ENCODE data around the gene TEKT3. TPM values are rescaled to one million over a fixed set of nuclear protein-coding genes. Genes with fewer than 3 reads are reported as not detected.

TEKT3 gene
- total RNA-seq, 1 experiment from 2014 or later: not detected

DNA sequence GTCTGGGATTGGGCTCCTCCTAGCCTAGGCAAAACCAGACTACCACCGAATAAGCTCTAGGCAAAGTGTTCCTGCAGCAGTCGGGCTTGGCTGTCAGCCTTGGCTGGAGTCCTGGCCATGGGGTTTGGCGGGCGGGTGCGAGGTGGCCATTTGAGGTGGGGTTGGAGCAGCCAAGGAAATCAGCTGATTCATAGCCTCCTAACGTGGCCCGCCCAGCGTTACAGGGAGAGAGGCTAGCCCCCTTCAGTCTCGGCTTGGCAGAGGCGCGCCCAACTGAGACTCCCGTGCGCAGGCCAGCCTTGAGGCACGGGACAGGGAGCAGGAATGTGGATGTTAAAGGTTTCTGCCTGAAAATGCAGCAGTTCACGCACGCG is 78.2 kb downstream of the TEKT3 start:
- no peaks in the 10 kb centered on the region; the same call in 1 of the 2 replicates for H3K36me3 ChIP-seq
- H3K4me3 ChIP-seq: peak overlapping the region; percentile 55
- DNase-seq: peak; percentile 42
- no peaks in the 10 kb centered on the region for H3K9me3 ChIP-seq
- no peaks in the 10 kb centered on the region for H3K27me3 ChIP-seq

DNA sequence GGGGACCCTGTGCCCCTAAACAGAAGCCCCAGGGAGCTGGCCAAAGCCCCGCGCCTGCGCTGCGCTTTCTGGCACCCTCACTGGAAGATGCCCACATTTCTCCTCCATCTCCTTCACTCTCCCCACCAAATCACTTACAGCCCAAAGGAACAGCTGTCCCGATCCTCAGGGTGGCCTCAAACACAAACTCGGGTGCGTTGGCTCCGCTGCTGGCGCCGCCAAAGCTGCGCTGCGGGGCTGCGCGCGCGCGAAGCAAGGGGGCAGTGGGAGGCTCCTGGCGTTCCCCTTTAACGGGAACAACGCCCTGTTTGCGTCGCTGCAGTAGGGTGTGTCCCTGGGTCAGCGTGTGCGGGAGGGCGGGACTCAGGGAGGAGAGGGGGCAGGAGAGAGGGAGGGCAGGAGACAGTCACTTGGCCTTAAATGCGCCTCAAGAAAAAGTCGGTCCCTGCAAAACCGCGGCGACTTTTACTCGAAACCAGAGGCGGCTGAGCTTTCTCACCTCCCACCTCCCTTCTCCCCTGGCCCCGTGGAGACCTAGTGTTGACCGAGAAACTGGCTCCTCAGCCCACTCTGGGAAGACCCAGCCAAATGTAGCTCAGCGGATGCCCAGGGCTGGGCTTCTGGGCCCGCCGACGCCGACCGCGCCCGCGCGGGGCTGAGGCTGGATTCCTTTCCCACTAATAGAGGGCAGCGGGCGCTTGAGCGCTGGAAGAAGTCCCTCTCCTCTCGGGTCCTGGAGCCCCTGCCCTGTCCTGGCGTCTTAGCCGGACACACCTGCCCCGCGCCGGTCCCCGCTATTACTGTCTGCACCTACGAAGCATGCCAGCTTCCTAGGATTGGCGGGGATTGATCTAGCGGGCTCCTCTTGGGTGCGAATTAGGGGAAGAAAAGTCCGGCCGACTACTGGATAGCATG is 78.8 kb downstream of the TEKT3 start:
- H3K4me3 ChIP-seq: peak overlapping the region; percentile 55
- H3K27me3 ChIP-seq: no peaks in the 10 kb centered on the region
- DNase-seq: peak; percentile 79
- no peaks in the 10 kb centered on the region for H3K9me3 ChIP-seq
- no peaks in the 10 kb centered on the region; the same call in 1 of the 2 replicates for H3K36me3 ChIP-seq

DNA sequence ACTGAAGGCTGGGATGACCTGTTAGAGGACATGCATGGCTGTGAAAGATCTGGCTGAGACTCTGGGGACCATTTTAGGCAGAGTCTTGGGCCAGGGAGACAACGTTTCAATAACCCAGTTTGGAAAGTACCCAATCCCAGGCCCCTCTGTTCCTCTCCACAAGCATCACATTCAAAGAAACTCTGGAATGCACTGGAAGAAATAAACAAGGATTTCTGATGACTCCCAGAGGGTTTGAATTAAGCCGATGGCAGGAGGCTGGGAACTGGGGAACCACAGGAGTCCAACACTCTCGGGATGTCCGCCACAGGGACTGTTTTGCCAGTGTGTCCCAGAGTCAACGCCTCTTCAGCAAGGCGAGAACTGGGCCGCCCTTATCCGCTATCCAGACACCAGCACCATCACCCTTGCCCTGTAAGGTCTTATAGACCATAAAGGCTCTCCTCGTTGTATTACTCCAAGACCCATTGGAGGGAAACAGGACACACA is 79.6 kb downstream of the TEKT3 start:
- peak overlapping the region; percentile 55 for H3K4me3 ChIP-seq
- H3K36me3 ChIP-seq: no peaks in the 10 kb centered on the region; the same call in 1 of the 2 replicates
- H3K9me3 ChIP-seq: no peaks in the 10 kb centered on the region
- DNase-seq: no peak
- no peaks in the 10 kb centered on the region for H3K27me3 ChIP-seq

DNA sequence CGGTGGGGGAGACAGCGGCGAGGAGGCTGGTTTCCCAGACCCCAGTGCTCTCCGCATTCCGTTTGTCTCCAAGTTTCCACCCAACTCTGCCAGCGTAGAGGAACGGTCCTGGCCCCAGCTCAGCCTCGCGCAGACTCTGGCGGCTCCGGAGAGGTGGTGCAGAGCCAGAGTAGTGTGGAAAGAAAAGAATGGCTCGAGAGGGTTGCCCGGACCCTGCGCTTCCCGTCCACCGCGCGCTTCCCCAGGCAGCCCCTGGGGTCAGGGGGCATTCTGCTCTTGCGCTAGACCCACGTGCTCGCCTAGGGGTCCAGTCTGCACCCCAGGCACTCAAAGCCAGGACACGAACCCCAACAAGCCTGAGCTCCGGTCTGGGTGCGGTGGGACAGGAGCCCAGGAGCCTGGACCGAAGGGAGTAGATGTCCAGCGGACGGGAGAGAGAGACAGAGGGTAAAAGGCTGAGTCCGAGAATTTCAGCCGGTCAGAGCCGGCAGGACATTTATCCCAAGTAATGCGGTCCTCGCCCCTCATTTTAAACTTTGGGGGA is 80.1 kb downstream of the TEKT3 start:
- Histone ChIP-seq H3K4me3 (peak overlapping the region; percentile 55), H3K27me3 (no peaks in the 10 kb centered on the region), H3K36me3 (no peaks in the 10 kb centered on the region; the same call in 1 of the 2 replicates), H3K9me3 (no peaks in the 10 kb centered on the region)
- DNase-seq: peak; percentile 64

DNA sequence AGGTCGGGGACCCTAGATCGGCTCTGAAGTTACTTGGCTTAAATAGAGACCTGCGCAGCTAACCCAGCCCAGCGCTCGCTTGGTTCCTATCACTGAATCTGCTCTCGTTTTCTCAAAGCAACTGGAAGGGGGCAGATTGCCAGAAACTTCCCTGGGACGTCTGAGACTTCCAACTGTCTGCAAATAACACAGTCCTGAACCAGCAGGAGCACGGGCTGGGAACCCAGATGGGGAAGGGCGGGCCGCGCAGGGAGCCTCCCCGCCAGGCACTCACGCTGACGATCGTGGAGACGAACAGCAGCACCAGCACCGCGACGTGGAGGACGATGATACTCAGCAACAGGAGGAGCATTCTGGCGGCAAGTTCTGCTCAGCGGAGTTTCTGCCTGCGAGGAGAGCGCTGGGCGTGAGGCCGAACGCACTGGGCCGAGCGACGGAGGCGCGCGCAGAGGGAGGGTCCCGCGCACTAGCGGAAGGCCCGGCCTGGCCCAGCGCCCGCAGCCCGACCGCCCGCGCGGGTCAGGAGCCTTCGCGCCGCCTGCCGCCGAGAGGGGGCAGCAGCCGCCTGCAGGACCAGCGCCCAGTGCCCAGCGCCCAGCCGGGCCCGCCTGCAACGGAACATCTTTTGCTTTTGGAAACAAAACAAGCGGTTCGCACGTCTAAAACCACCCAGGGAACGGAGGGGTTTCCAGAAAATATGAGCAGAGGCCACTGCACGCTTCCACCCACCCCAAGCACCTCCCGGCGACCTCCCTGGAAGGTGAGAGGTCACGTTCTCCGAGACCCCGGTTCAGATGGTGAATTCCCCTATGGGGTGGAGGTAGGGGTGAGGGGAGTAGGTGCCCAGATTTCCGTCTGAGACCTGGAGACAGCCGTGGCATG is 80.8 kb downstream of the TEKT3 start:
- H3K9me3 ChIP-seq: no peaks in the 10 kb centered on the region
- no peaks in the 10 kb centered on the region; the same call in 1 of the 2 replicates for H3K36me3 ChIP-seq
- DNase-seq: peak; percentile 83
- no peaks in the 10 kb centered on the region for H3K27me3 ChIP-seq
- H3K4me3 ChIP-seq: peak overlapping the region; percentile 55

DNA sequence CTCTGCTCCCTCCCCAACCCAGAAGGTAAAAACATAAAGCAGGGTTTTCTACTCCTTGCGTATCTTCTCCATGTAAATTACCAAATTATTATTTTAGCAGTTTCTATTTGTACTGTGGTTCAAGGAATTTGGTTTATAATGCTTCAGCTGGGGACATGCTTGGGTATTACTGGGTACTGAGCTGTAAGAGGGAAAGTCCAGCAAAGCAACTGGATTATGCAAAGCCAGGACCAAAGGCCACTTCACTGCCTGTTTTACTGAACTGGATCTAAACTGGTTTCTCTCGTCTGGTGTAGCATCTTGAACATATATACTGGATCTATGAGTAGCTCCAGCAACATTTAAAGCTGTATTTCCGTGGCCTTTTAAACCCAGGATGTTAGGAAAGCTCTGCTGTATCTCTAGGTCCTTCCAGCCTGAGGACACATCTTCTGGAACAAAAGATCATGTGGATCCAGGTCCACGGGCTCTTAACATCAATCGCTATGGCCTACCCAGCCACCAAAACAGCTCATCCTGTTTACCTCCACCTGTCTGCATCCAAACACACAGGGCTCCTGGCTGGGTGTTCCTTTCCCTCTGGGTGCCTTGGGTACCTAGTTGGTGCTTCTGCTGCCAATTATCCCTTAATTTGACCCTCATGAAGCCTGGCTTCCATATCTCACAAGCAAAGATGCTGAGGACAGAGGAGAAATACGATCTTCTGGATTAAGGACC is 83.4 kb downstream of the TEKT3 start:
- Histone ChIP-seq H3K9me3 (no peaks in the 10 kb centered on the region), H3K36me3 (no peaks in the 10 kb centered on the region; the same call in 1 of the 2 replicates), H3K4me3 (no peak overlapping the region), H3K27me3 (no peaks in the 10 kb centered on the region)
- DNase-seq: no peak

DNA sequence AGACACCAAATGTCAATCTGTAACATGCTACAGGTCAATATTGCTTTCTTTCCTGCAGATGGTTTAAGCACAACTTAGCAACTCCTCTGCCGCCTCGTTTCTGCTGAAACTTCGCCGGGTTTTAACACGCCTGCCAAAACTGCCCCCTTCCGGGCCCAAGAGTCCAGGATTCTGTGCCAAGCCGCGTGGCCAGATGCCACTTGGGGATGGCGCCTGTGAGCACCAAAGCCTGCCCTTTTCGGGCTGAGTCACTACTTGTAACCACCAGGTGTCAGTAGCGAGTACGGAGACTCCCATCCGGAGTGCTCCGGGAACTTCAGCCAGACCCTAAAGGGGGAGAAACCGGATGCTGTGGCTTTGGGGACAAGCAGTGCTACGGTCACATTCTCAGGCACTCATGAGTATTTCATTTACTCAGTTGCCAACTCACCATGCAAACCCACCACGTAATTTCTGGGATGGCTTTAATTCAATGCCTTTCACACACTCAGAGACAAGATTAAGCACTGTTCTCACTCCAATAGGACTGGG is 84.1 kb downstream of the TEKT3 start:
- no peaks in the 10 kb centered on the region for H3K9me3 ChIP-seq
- H3K27me3 ChIP-seq: no peaks in the 10 kb centered on the region
- H3K4me3 ChIP-seq: no peak overlapping the region
- no peaks in the 10 kb centered on the region; the same call in 1 of the 2 replicates for H3K36me3 ChIP-seq
- DNase-seq: peak; percentile 86

DNA sequence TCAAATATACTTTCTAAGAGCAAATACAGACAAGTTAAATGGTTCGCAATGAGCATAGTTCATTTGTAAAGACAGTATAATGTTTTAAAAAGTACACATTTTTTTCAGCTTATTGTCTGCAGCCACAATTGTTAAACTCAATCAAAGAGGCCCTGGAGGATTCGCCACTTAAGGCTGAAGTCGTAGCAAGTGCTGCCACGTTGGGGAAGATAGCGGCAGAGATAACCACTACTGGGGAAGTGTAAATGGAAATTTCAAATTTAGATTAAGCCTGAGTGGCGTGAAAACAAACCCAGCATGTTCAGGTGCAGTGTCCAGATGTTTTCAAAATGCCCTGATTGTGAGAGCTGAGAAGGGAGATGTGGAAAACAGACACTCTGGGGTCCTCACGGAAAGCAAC is 84.7 kb downstream of the TEKT3 start:
- Histone ChIP-seq H3K9me3 (no peaks in the 10 kb centered on the region), H3K4me3 (no peak overlapping the region), H3K36me3 (no peaks in the 10 kb centered on the region; the same call in 1 of the 2 replicates), H3K27me3 (no peaks in the 10 kb centered on the region)
- DNase-seq: no peak

DNA sequence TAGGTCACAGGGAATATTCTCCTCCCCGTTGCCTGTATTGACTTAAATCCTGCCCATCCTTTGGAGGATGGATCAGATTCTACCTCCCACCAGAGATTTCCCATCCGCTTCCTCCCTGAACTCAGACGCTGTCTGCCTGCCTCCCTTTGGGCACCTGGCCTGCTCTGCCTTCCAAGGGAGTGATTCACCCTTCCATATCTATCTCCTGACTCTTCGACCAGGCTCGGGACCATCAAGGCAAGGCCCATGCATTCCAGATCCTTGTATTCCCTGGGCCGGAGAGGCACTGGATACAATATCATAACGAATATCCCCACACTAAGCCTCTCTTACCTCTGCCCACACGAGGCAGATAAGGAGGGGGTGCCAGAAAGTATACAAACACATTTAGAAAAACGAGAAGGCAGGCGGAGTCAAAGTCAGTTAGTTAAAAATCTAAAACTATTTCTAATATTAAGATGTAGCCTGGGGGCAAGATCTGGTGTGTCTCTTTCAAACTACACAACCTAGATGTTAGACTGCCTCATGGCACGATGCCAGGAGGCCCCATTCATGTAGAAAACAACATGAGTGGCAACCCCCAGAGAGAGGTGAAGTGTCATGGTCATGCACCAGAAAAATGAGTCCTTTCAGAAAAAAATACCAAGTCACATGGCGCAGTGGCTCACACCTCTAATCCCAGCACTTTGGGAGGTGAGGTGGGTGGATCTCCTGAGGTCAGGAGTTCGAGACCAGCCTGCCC is 85.5 kb downstream of the TEKT3 start:
- H3K9me3 ChIP-seq: no peaks in the 10 kb centered on the region
- DNase-seq: no peak
- H3K27me3 ChIP-seq: no peaks in the 10 kb centered on the region
- H3K36me3 ChIP-seq: no peaks in the 10 kb centered on the region; the same call in 1 of the 2 replicates
- H3K4me3 ChIP-seq: no peak overlapping the region

Other genes starting within 250 kb of the TEKT3 start
- 1.4 and 8.9 TPM in 2 replicates for gene PMP22, start 76.3 kb downstream of the TEKT3 start, total RNA-seq (2014; rRNA removed; shearing (Covaris generic); ENCODE audit: low replicate concordance)
- 2.9 TPM in 1 of 2 replicates, not detected in the other for gene CDRT4, start 126.0 kb upstream of the TEKT3 start, total RNA-seq (2014; rRNA removed; shearing (Covaris generic); ENCODE audit: low replicate concordance)
- gene TVP23C, start 221.9 kb upstream of the TEKT3 start, total RNA-seq (2014; rRNA removed; shearing (Covaris generic); ENCODE audit: low replicate concordance): 5.7 and 8.8 TPM in 2 replicates